K562 (cell line): ENCODE results near the gene CEP72. TPM values are rescaled to one million over a fixed set of nuclear protein-coding genes. Genes with fewer than 3 reads are reported as not detected.

Source experiments
- ATAC-seq: fragments of 200-7000 bp; cut with Tn5 transposase; 3 replicates; pipeline ENCODE4 v1.9.1; 2020; ENCODE audit warnings: moderate library complexity
- BruUV-seq: library from RNA; stranded (reverse); fragments of 400-500 nt; replicated peaks from 2 replicates; lab custom pipeline; 2021; lab: Mats Ljungman, UMichigan
- CTCF ChIA-PET: fragments of 300-600 bp; formaldehyde crosslinking; extraction: SDS; loops from one replicate; lab custom pipeline; 2021; ENCODE audit warnings: low intra/inter-chr PET ratio; lab: Yijun Ruan, JAX
- POLR2A ChIA-PET: fragments of 300-600, 350-650 bp; sonication (Branson Sonifier 250); formaldehyde crosslinking; extraction: SDS; loops from one replicate; lab custom pipeline; 2021; ENCODE audit warnings: antibody characterized with exemption, inconsistent platforms; lab: Yijun Ruan, JAX
- DNase-seq, 4 experiments: peaks; one replicate each; pipeline versions ENCODE4 v3.0.0 to v3.0.0-alpha.2; 2011 to 2018; ENCODE audit warnings: low spot score in 3 of 4, mixed read lengths in 3 of 4; ENCODE audit errors: extremely low read depth in 1 of 4
- FAIRE-seq: peaks from 2 replicates; lab custom pipeline; 2011; peaks lifted over from hg19 to GRCh38; lab: Jason Lieb, UNC
- H2AFZ ChIP-seq: 2 replicates; pipeline ENCODE4 v1.6.0; 2011; ENCODE audit warnings: low read depth, low read length, control low read depth, inconsistent platforms
- H3K27ac ChIP-seq: fragments of 200-600 bp; 3 replicates; pipeline ENCODE4 v1.8.0; 2011; ENCODE audit warnings: low read depth, mild to moderate bottlenecking, control low read depth, inconsistent platforms, low read length, moderate library complexity, mixed read lengths; ENCODE audit errors: extremely low read depth
- H3K27me3 ChIP-seq, 2 experiments: fragments of 300-600 bp in 1 of 2; 2 replicates in 1 of 2; 3 replicates in 1 of 2; pipeline versions ENCODE4 v1.6.0 to v1.8.0; 2011; ENCODE audit warnings: inconsistent platforms in 2 of 2, low read length in 2 of 2, mild to moderate bottlenecking in 1 of 2, mixed read lengths in 1 of 2, moderate library complexity in 1 of 2; ENCODE audit not compliant: control insufficient read depth in 2 of 2, insufficient read depth in 2 of 2
- H3K36me3 ChIP-seq: fragments of 300-600 bp; 3 replicates; pipeline ENCODE4 v1.8.0; 2011; ENCODE audit warnings: mild to moderate bottlenecking, low read length, inconsistent platforms; ENCODE audit not compliant: control insufficient read depth, insufficient read depth
- H3K4me1 ChIP-seq, 2 experiments: fragments of 200-600 bp in 1 of 2; replicated peaks in 1 of 2; 2 replicates in 1 of 2; 3 replicates in 1 of 2; pipeline versions ENCODE4 v1.5.1 to v1.8.0; 2011; ENCODE audit warnings: inconsistent platforms in 2 of 2, low read length in 2 of 2, mild to moderate bottlenecking in 1 of 2, mixed read lengths in 1 of 2, moderate library complexity in 1 of 2; ENCODE audit not compliant: control insufficient read depth in 2 of 2, insufficient read depth in 2 of 2
- H3K4me2 ChIP-seq: 2 replicates; pipeline ENCODE4 v1.6.1; 2011; ENCODE audit warnings: low read length, control low read depth, inconsistent platforms, mixed read lengths; ENCODE audit not compliant: insufficient read depth
- H3K4me3 ChIP-seq: fragments of 200-600 bp; sonication (generic), shearing (Covaris generic); 2 replicates; pipeline ENCODE4 v1.5.1; 2016; ENCODE audit warnings: control low read depth, inconsistent platforms
- H3K79me2 ChIP-seq: fragments of 200-600 bp; 3 replicates; pipeline ENCODE4 v1.8.0; 2011; ENCODE audit warnings: low read length, inconsistent platforms; ENCODE audit not compliant: control insufficient read depth, insufficient read depth
- H3K9ac ChIP-seq, 2 experiments: 2 replicates each; pipeline versions ENCODE4 v1.6.0 to v1.6.1; 2011; ENCODE audit warnings: low read depth in 2 of 2, low read length in 2 of 2, control low read depth in 1 of 2, inconsistent platforms in 1 of 2, mild to moderate bottlenecking in 1 of 2, mixed read lengths in 1 of 2; ENCODE audit not compliant: insufficient read depth in 1 of 2
- H3K9me1 ChIP-seq: one replicate; pipeline ENCODE4 v1.6.0; 2011; ENCODE audit warnings: inconsistent platforms, mild to moderate bottlenecking, low read length, moderate library complexity; ENCODE audit not compliant: control insufficient read depth, insufficient read depth
- H3K9me3 ChIP-seq: replicated peaks from 2 replicates; pipeline ENCODE4 v1.5.1; 2011; ENCODE audit warnings: low read depth, low read length, inconsistent platforms; ENCODE audit not compliant: control insufficient read depth, insufficient read depth
- H4K20me1 ChIP-seq: replicated peaks from 2 replicates; pipeline ENCODE4 v1.6.1; 2011; ENCODE audit warnings: low read length, inconsistent platforms, mixed read lengths; ENCODE audit not compliant: control insufficient read depth, insufficient read depth
- BRF1 ChIP-seq: IDR thresholded peaks from 3 replicates; pipeline ENCODE4 v1.6.1; 2011; ENCODE audit warnings: borderline replicate concordance, mild to moderate bottlenecking; ENCODE audit not compliant: insufficient read length; ENCODE audit errors: extremely low read depth
- CREB5 ChIP-seq: fragments of 250-450 bp; sonication (Bioruptor Pico); IDR thresholded peaks from 2 replicates; pipeline ENCODE4 v1.5.0; 2020; ENCODE audit warnings: mild to moderate bottlenecking
- PHF21A ChIP-seq: fragments of 450-650 bp; IDR thresholded peaks from 2 replicates; pipeline ENCODE4 v1.6.1; 2017; ENCODE audit warnings: low read depth, borderline replicate concordance
- POLR2G ChIP-seq: fragments of 200-400 bp; formaldehyde crosslinking; IDR thresholded peaks from 2 replicates; pipeline ENCODE4 v1.6.1; 2017; ENCODE audit warnings: low read depth, mild to moderate bottlenecking, antibody characterized with exemption, low read length, moderate library complexity
- REST ChIP-seq, 2 experiments: fragments of 450-650 bp; formaldehyde crosslinking in 1 of 2; IDR thresholded peaks; 2 replicates each; pipeline versions ENCODE4 v1.4.0 to v1.6.1; 2014 to 2020; ENCODE audit warnings: mild to moderate bottlenecking in 2 of 2, borderline replicate concordance in 1 of 2, low read depth in 1 of 2
- SAFB ChIP-seq: fragments of 200-400 bp; formaldehyde crosslinking; IDR thresholded peaks from 2 replicates; pipeline ENCODE4 v1.6.1; 2017; ENCODE audit warnings: low read depth, low read length, borderline replicate concordance
- SMAD3 ChIP-seq: fragments of 450-650 bp; formaldehyde crosslinking; conservative IDR thresholded peaks from 2 replicates; pipeline ENCODE4 v1.4.0; 2020; ENCODE audit warnings: mild to moderate bottlenecking
- TRIM25 ChIP-seq: fragments of 450-650 bp; IDR thresholded peaks from 2 replicates; pipeline ENCODE4 v1.7.0; 2016; ENCODE audit warnings: borderline replicate concordance
- ZNF253 ChIP-seq: fragments of 250-450 bp; sonication (Bioruptor Pico); conservative IDR thresholded peaks from 2 replicates; pipeline ENCODE4 v1.6.1; 2021; ENCODE audit warnings: mild to moderate bottlenecking
- WGBS: fragments of 100-300 bp; shearing (Covaris generic); methylation state at CpG from one replicate; pipeline ENCODE4 v1.1.6; 2016; ENCODE audit warnings: low coverage, mixed read lengths; ENCODE audit not compliant: insufficient coverage; ENCODE audit errors: missing lambda C conversion rate; 5-methylcytosine and 5-hydroxymethylcytosine counted together
- in situ Hi-C: fragments of 300-500 bp; cut with MboI; formaldehyde crosslinking; loops from 4 replicates; pipeline ENCODE4 v1.15.0; 2018; ENCODE audit warnings: inconsistent platforms, mixed read lengths
- intact Hi-C: fragments of 100-400 bp; cut with micrococcal nuclease; formaldehyde crosslinking; loops from 2 replicates; pipeline ENCODE4 v1.14.2; 2022
- polyA plus RNA-seq, 8 experiments: library from polyadenylated mRNA; depleted of rRNA in 4 of 8; stranded (reverse) in 5 of 8; unstranded in 3 of 8; fragments of >200 nt; fragmentation: Nextera tagmentation in 2 of 8; fragmentation: Illumina TruSeq in 1 of 8; extraction: Ambion mirVana in 2 of 8; extraction: Trizol in 1 of 8; gene quantifications; 2 replicates each; pipeline versions ENCODE4 v1.2.1 to v1.2.3, GENCODE V29; 2011 to 2014; ENCODE audit warnings: inconsistent platforms in 1 of 8, missing spikeins in 1 of 8
- total RNA-seq, 7 experiments: library from RNA; depleted of rRNA in 6 of 7; stranded (reverse); fragments of >200 nt in 6 of 7; fragmentation: Illumina TruSeq in 2 of 7; extraction: Trizol in 2 of 7; gene quantifications; 2 replicates each; pipeline versions ENCODE4 v1.2.1 to v1.2.3, GENCODE V29; 2011 to 2021; ENCODE audit warnings: low replicate concordance in 1 of 7

Gene CEP72
- total and polyA plus RNA-seq, 9 of the 15 experiments (the other 6 are each of a cell fraction or from before 2014, with no cell fraction given): 0.89 to 38.1 (median 14.2) TPM

GRCh38 chr5:669111-669841, 57.1 kb downstream of the CEP72 start:
- peaks cover 36% of the 10 kb centered on the region; the same call in 2 of the 3 replicates for H3K36me3 ChIP-seq
- in situ Hi-C loops (no loop called here), intact Hi-C loops (no loop called here)
- CTCF ChIA-PET: no interaction called here
- FAIRE-seq (peak; percentile 52), DNase-seq (peak; percentile 63 to 76 (median 72)), ATAC-seq (peak; percentile 71)
- no peaks in the 10 kb centered on the region for H3K9me3 ChIP-seq
- H3K4me2 ChIP-seq: no peak overlapping the region
- no peak overlapping the region for H3K27ac ChIP-seq
- no peaks in the 10 kb centered on the region for H3K27me3 ChIP-seq
- 24% methylated on average over 34 of the region's 40 CpGs for WGBS
- no peaks in the 10 kb centered on the region for H3K79me2 ChIP-seq
- BruUV-seq: no TSS peak
- no peaks in the 10 kb centered on the region for H3K9me1 ChIP-seq
- no peak overlapping the region for H2AFZ ChIP-seq
- H4K20me1 ChIP-seq: peaks cover 42% of the 10 kb centered on the region
- POLR2A ChIA-PET: interaction anchor here (0.6 to 1.5 kb wide), 2 partner anchors 12 to 140 kb away, joined by 3 read pairs; no protein-coding TSS in a partner anchor
- H3K4me1 ChIP-seq: peaks cover 4 to 84% of the 10 kb centered on the region in 2 experiments; a peak in 4 of 5 replicates
- H3K9ac ChIP-seq: peak overlapping the region in 1 of 2 experiments; percentile 2; a peak in 1 of 4 replicates
- no peak overlapping the region for H3K4me3 ChIP-seq
- no peak for TF ChIP-seq ZNF253 (CRISPR knock-in tag)
- TF ChIP-seq SAFB: peak; percentile 46; the same call in 1 of the 2 replicates
- TF ChIP-seq PHF21A: no peak
- peak; percentile 20; the same call in 1 of the 2 replicates for TF ChIP-seq REST (IDR thresholded peaks at IDR 0.05; ENCODE audit: borderline replicate concordance)
- no peak for TF ChIP-seq REST (CRISPR knock-in tag; IDR thresholded peaks at IDR 0.05; ENCODE audit: low read depth)
- no peak for TF ChIP-seq BRF1
- peak; percentile 73 for TF ChIP-seq POLR2G
- TF ChIP-seq SMAD3 (CRISPR knock-in tag): no peak
- no peak for TF ChIP-seq CREB5 (CRISPR knock-in tag)
- TF ChIP-seq TRIM25: no peak
